ENCODE data around the gene ACTN2. TPM values are rescaled to one million over a fixed set of nuclear protein-coding genes. Genes with fewer than 3 reads are reported as not detected.

The ACTN2 gene
- polyA plus RNA-seq, 12 donors: 316 to 2,671 (median 1,610) TPM

GRCh38 chr1:236688705-236689104, 2.4 kb downstream of the ACTN2 start:
- DNase-seq: no peak

GRCh38 chr1:236689713-236690569, 3.6 kb downstream of the ACTN2 start:
- no peak for DNase-seq

- DNase-seq: no peak
These were observed 5.0 kb downstream of the ACTN2 start for GRCh38 chr1:236691348-236691747.

- no peak for DNase-seq
These were observed 5.8 kb downstream of the ACTN2 start for GRCh38 chr1:236692128-236692527.

- DNase-seq: no peak
These were observed 6.4 kb downstream of the ACTN2 start for GRCh38 chr1:236692742-236693141.

- DNase-seq: no peak
These were observed 13.1 kb downstream of the ACTN2 start for GRCh38 chr1:236699366-236699765.

GRCh38 chr1:236700903-236701302, 14.6 kb downstream of the ACTN2 start:
- no peak for DNase-seq

- no peak for DNase-seq
These were observed 15.5 kb downstream of the ACTN2 start for GRCh38 chr1:236701782-236702181.

- DNase-seq: no peak
These were observed 16.6 kb downstream of the ACTN2 start for GRCh38 chr1:236702791-236703394.

GRCh38 chr1:236705771-236706170, 19.5 kb downstream of the ACTN2 start:
- no peak for DNase-seq

- no peak for DNase-seq
These were observed 19.9 kb downstream of the ACTN2 start for GRCh38 chr1:236706183-236706582.

- no peak for DNase-seq
These were observed 24.1 kb downstream of the ACTN2 start for GRCh38 chr1:236710328-236710892.

GRCh38 chr1:236716160-236716559, 29.9 kb downstream of the ACTN2 start:
- peak; percentile 68 for DNase-seq

- no peak for DNase-seq
These were observed 31.5 kb downstream of the ACTN2 start for GRCh38 chr1:236717811-236718210.

GRCh38 chr1:236718328-236718727, 32.0 kb downstream of the ACTN2 start:
- DNase-seq: no peak

- no peak for DNase-seq
These were observed 33.9 kb downstream of the ACTN2 start for GRCh38 chr1:236720206-236720605.

- no peak for DNase-seq
These were observed 34.3 kb downstream of the ACTN2 start for GRCh38 chr1:236720611-236721010.

GRCh38 chr1:236724049-236724448, 37.8 kb downstream of the ACTN2 start:
- DNase-seq: no peak

GRCh38 chr1:236724506-236724905, 38.2 kb downstream of the ACTN2 start:
- DNase-seq: no peak

- no peak for DNase-seq
These were observed 39.4 kb downstream of the ACTN2 start for GRCh38 chr1:236725668-236726067.

GRCh38 chr1:236727521-236727920, 41.2 kb downstream of the ACTN2 start:
- no peak for DNase-seq

- no peak for DNase-seq
These were observed 42.5 kb downstream of the ACTN2 start for GRCh38 chr1:236728752-236729151.

- no peak for DNase-seq
These were observed 47.4 kb downstream of the ACTN2 start for GRCh38 chr1:236733653-236734052.
